GM12873 (cell line): ENCODE data around the gene NVL.

Source experiments
- TF ChIP-seq, protein P1 (sequence below): IDR thresholded peaks from 2 replicates; pipeline ENCODE4 v1.5.1; 2012; ENCODE audit warnings: low read depth, mild to moderate bottlenecking, moderate library complexity, low read length, control low read depth; ENCODE audit not compliant: insufficient read depth; ENCODE audit errors: missing control alignments

Gene NVL

DNA sequence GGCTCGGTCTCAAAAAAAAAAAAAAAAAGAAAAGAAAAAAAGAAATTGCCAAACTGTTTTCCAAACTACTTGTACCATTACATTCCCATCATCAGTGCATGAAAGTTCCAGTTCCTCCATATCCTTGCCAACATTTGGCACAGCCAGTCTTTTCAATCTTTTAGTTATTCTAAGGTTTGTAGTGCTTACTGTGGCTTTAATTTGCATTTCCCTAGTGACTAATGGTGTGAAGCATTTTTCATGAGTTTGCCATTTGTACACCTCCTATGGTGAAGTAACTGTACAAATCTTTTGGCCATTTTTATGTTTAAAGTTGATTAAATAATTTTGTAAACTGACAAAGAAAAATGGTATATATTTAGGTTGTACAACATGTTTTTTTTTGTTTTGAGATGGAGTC, 76.3 kb downstream of the NVL start:
- TF ChIP-seq, protein P1, sequence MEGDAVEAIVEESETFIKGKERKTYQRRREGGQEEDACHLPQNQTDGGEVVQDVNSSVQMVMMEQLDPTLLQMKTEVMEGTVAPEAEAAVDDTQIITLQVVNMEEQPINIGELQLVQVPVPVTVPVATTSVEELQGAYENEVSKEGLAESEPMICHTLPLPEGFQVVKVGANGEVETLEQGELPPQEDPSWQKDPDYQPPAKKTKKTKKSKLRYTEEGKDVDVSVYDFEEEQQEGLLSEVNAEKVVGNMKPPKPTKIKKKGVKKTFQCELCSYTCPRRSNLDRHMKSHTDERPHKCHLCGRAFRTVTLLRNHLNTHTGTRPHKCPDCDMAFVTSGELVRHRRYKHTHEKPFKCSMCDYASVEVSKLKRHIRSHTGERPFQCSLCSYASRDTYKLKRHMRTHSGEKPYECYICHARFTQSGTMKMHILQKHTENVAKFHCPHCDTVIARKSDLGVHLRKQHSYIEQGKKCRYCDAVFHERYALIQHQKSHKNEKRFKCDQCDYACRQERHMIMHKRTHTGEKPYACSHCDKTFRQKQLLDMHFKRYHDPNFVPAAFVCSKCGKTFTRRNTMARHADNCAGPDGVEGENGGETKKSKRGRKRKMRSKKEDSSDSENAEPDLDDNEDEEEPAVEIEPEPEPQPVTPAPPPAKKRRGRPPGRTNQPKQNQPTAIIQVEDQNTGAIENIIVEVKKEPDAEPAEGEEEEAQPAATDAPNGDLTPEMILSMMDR = no peak

DNA sequence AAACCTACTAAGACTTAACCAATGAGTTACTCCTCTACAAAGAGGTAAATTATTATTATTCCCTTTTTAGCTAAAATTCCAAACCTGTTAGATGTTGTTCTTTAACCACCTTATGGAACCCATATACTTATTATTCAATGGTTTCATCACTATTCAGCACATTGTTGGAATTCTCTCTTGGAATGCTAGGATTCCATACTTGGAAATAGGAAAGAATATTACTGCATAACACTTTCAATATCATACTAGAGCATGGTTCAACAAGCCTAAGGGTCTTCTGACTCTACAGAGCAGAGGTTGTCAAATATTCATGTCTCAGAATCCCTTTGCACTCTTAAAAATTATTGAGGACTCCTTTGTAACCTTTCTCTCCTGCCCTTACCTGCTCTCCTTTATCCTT, 77.5 kb downstream of the NVL start:
- TF ChIP-seq, protein P1 = no peak

DNA sequence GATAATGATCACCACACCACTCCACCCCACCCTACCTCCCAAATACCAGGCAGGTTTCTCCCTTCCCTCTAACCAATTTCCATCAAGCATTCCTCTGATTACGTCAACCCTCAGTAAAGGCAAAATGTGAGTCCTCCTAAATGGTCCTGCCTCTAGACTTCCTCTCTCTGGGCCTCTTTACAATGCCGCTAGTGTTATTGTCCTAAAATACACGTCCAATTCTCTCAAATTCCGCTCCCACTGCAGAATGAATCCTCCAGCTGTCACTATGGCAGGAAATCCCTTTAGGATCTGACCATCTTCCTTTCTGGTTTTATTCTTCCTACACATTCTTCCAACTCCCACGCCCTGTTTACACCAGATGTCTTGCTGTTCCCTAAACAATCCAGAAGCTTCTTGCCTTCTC, 78.2 kb downstream of the NVL start:
- TF ChIP-seq, protein P1 = no peak

DNA sequence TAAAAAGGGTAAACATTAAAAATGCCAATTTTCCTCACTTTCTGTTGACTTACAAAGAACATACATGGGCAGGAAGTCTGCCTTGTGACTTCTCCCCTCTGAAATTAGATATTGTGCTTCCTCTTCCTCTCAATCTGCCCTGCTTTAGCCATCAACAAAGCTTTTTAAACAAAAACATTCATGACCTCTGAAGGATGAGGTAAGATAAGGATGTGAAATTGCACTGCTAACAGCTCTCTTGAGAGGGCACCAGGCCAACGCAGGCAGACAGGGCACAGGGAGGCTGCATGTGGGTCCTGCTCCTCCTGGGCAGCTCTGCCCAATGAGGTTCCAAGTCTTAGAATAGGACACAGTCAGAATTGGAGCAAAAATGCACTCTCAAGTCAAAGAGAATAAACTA, 84.8 kb downstream of the NVL start:
- TF ChIP-seq, protein P1 = no peak

DNA sequence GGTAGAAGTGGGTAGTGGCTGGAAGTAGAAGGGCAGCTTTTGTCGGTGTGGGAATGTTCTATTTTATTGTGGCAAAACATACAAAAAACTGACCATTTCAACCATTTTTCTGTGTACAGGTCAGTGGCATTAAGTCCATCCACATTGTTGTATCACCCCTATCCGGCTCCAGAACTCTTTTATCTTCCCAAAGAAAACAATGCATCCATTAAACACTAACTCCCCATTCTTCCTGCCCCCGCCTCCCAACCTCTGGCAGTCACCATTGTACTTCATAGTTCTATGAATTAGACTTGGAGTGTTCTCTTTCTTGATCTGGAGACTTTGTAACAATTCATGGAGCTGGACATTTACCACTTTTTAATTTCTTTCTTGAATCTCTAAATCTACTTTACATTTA, 91.2 kb downstream of the NVL start:
- TF ChIP-seq, protein P1 = no peak

DNA sequence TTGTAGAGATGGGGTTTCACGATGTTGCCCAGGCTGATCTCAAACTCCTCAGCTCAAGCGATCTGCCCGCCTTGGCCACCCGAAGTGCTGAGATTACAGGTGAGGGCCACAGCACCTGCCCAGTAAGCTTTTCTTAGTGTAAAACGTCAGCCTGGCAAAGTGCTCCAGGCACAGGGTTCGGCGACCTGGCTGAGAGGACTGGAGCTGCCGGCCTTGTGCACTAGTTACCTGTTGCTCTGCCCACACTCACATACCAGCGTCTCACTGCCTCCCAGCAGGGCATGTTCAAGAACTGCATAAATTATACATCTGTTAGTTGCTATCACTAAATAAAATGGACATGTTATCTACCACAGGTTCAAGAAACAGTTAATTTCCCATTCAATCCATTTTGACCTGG, 91.8 kb downstream of the NVL start:
- TF ChIP-seq, protein P1 = no peak

DNA sequence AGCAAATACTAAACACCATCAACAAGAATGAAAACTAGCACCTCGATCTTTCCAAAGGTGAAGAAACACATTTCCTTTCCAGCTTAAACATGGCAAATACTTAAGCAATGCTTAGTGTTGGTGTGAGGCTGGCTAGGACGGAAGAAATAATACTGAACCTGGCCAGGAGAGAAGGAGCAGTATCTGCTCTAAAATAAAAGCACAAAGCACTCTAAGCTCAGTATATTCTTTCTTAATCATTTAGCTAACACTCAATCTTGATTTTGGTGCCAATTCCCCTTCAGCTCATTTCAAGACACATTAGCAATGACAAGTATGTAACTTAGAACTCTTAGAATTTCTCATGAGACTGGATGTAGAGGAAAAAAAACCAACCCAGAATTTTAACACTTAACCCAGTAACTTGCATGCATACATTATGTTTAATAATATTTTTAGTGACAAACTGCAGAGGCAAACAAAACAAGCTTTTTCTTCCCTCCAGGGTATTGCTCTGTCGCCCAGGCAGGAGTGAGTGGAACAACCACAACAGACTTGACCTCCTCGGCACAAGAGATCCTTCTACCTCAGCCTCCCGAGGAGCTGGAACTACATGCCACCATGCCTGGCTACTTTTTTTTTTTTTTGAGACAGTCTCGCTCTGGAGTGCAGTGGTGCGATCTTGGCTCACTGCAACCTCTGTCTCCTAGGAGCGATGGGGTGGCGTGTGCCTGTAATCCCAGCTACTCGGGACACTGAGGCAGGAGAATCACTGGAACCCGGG, 92.7 kb downstream of the NVL start:
- TF ChIP-seq, protein P1 = no peak
